Measurements from ENCODE around the gene INTS2. TPM values are rescaled to one million over a fixed set of nuclear protein-coding genes. Genes with fewer than 3 reads are reported as not detected.

INTS2 gene
- total RNA-seq, 2 donors from 2014 or later = 22.3 to 28.2 TPM

DNA sequence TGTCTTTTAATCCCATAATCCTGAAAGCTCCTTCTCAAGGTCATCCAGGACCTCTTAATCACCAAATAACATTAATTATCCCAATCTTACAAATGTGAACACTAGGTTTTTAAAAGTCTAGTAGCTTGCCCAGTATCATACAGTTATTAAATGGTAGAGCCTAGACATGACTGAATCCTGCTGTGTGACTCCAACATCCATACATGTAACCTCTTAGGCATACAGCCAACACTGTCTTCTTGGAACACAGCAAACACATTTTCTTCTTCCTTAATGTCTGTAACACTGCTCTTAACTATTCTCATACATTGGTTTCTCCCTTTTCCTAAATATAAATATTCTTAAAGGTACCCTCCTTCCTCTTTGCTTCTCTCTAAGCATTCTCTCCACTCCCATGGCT lies 78.1 kb downstream of the INTS2 start:
- Mint-ChIP-seq H3K36me3 (ENCODE audit: low read depth) (peaks cover 34% of the 10 kb centered on the region), H3K27ac (no peak overlapping the region)
- H3K27ac ChIP-seq (ENCODE audit: low read depth, low read length) = no peak overlapping the region

DNA sequence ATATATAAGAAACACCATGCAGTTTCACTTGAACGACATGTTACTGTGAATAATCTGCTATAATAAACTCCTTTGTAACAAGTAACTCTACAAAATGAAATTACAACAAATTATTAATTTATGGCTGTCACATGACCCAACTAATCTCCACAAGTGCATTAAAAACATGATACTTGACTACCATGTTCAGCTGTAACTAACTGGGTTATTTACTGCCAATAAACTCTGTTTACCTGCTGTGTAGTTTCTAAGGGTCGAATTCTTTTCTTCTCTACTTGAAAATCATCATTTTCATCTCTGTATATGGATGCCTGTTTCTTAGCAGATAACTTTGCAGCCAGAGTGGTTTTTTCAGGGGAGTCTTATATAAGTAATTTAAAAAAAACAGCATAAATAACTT lies 78.9 kb downstream of the INTS2 start:
- Histone ChIP-seq H3K36me3 (ENCODE audit: control insufficient read depth, insufficient read depth, low read length) (peaks cover 53% of the 10 kb centered on the region), H3K9me3 (ENCODE audit: control insufficient read depth, low read length) (no peaks in the 10 kb centered on the region), H3K4me3 (ENCODE audit: low read length) (no peak overlapping the region), H3K27ac (ENCODE audit: low read depth, low read length) (no peak overlapping the region), H3K9ac (ENCODE audit: extremely low read depth, low read length, poor library complexity, severe bottlenecking) (no peak overlapping the region), H3K27me3 (ENCODE audit: control insufficient read depth, insufficient read depth, low read length, poor library complexity, severe bottlenecking) (no peaks in the 10 kb centered on the region), H3K4me1 (ENCODE audit: control insufficient read depth, insufficient read depth, low read length) (no peaks in the 10 kb centered on the region)
- WGBS, 2 experiments (ENCODE audit: insufficient coverage in 1 of 2, insufficient read length in 1 of 2) = 83 to 89% methylated on average over 1 to 2 of the region's 2 CpGs
- Mint-ChIP-seq H3K9me3 (no peaks in the 10 kb centered on the region), H3K4me3 (no peak overlapping the region), H3K36me3 (ENCODE audit: low read depth) (peaks cover 40% of the 10 kb centered on the region), H3K4me1 (no peaks in the 10 kb centered on the region), H3K27me3 (ENCODE audit: insufficient read depth) (no peaks in the 10 kb centered on the region), H3K27ac (no peak overlapping the region)
- DNase-seq = no peak
- TF ChIP-seq, protein P1, sequence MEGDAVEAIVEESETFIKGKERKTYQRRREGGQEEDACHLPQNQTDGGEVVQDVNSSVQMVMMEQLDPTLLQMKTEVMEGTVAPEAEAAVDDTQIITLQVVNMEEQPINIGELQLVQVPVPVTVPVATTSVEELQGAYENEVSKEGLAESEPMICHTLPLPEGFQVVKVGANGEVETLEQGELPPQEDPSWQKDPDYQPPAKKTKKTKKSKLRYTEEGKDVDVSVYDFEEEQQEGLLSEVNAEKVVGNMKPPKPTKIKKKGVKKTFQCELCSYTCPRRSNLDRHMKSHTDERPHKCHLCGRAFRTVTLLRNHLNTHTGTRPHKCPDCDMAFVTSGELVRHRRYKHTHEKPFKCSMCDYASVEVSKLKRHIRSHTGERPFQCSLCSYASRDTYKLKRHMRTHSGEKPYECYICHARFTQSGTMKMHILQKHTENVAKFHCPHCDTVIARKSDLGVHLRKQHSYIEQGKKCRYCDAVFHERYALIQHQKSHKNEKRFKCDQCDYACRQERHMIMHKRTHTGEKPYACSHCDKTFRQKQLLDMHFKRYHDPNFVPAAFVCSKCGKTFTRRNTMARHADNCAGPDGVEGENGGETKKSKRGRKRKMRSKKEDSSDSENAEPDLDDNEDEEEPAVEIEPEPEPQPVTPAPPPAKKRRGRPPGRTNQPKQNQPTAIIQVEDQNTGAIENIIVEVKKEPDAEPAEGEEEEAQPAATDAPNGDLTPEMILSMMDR (conservative IDR thresholded peaks at IDR 0.05) = no peak

More for the DNA sequence above, 78.1 kb downstream of the INTS2 start:
- no peaks in the 10 kb centered on the region for H3K27me3 ChIP-seq (ENCODE audit: control insufficient read depth, insufficient read depth, low read length, poor library complexity, severe bottlenecking)
- Mint-ChIP-seq H3K27me3 (ENCODE audit: insufficient read depth) (no peaks in the 10 kb centered on the region), H3K4me1 (no peaks in the 10 kb centered on the region), H3K4me3 (no peak overlapping the region), H3K9me3 (no peaks in the 10 kb centered on the region)
- H3K36me3 ChIP-seq (ENCODE audit: control insufficient read depth, insufficient read depth, low read length) = peaks cover 46% of the 10 kb centered on the region
- no peak overlapping the region for H3K9ac ChIP-seq (ENCODE audit: extremely low read depth, low read length, poor library complexity, severe bottlenecking)
- H3K4me1 ChIP-seq (ENCODE audit: control insufficient read depth, insufficient read depth, low read length) = no peaks in the 10 kb centered on the region
- no peaks in the 10 kb centered on the region for H3K9me3 ChIP-seq (ENCODE audit: control insufficient read depth, low read length)
- H3K4me3 ChIP-seq (ENCODE audit: low read length) = no peak overlapping the region
- DNase-seq = no peak
- TF ChIP-seq, protein P1 (conservative IDR thresholded peaks at IDR 0.05) = no peak

DNA sequence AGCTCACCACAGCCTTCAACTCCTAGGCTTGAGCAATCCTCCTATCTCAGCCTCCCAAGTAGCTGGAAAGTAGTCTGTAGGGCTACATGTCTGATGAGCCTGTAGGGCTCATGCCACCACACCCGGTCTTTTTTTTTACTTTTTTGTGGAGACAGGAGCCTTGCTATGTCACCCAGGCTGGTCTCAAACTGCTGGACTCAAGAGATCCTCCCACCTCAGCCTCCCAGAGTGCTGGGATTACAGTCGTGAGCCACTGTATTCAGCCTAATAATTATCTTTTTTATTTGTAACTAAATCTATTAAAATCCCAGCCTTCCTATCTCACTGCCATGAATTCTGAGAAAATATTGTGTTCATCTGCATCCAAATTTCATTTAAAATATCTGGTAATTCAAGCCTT lies 79.5 kb downstream of the INTS2 start:
- WGBS, 2 experiments (ENCODE audit: insufficient coverage in 1 of 2, insufficient read length in 1 of 2) = 84 to 100% methylated on average over 1 to 2 of the region's 2 CpGs
- H3K4me3 Mint-ChIP-seq = no peak overlapping the region
- H3K4me1 Mint-ChIP-seq = no peaks in the 10 kb centered on the region
- H3K27ac Mint-ChIP-seq = no peak overlapping the region
- no peaks in the 10 kb centered on the region for H3K27me3 ChIP-seq (ENCODE audit: control insufficient read depth, insufficient read depth, low read length, poor library complexity, severe bottlenecking)
- H3K4me3 ChIP-seq (ENCODE audit: low read length) = no peak overlapping the region
- TF ChIP-seq, protein P1 (conservative IDR thresholded peaks at IDR 0.05) = no peak
- H3K9me3 ChIP-seq (ENCODE audit: control insufficient read depth, low read length) = no peaks in the 10 kb centered on the region
- no peaks in the 10 kb centered on the region for H3K4me1 ChIP-seq (ENCODE audit: control insufficient read depth, insufficient read depth, low read length)
- peaks cover 43% of the 10 kb centered on the region for H3K36me3 Mint-ChIP-seq (ENCODE audit: low read depth)
- H3K36me3 ChIP-seq (ENCODE audit: control insufficient read depth, insufficient read depth, low read length) = peaks cover 50% of the 10 kb centered on the region
- H3K9ac ChIP-seq (ENCODE audit: extremely low read depth, low read length, poor library complexity, severe bottlenecking) = no peak overlapping the region
- no peak for DNase-seq
- H3K9me3 Mint-ChIP-seq = no peaks in the 10 kb centered on the region
- no peak overlapping the region for H3K27ac ChIP-seq (ENCODE audit: low read depth, low read length)
- no peaks in the 10 kb centered on the region for H3K27me3 Mint-ChIP-seq (ENCODE audit: insufficient read depth)
